ENCODE data around the gene MAT1A.
"Not testable (repeated sequence)": the region's sequence is repeated elsewhere in the genome, so short reads cannot be mapped to it uniquely, and the experiment has no call there.

The MAT1A gene

GRCh38 chr10:80289451-80290287, at the start of gene MAT1A:
MAT1A (minus strand) TSS chr10:80289658; CDS start chr10:80289423, 235 bp downstream.
- no peak for DNase-seq

- no peak for DNase-seq
These were observed 44.5 kb upstream of the MAT1A start for GRCh38 chr10:80333983-80334382.

GRCh38 chr10:80324891-80325364, 35.5 kb upstream of the MAT1A start:
- DNase-seq: no peak

GRCh38 chr10:80324086-80324485, 34.6 kb upstream of the MAT1A start:
- DNase-seq: no peak

GRCh38 chr10:80323311-80323710, 33.9 kb upstream of the MAT1A start:
- no peak for DNase-seq

GRCh38 chr10:80322711-80323110, 33.3 kb upstream of the MAT1A start:
- no peak for DNase-seq

- no peak for DNase-seq
These were observed 32.7 kb upstream of the MAT1A start for GRCh38 chr10:80322158-80322557.

GRCh38 chr10:80321183-80321582, 31.7 kb upstream of the MAT1A start:
- DNase-seq: no peak

GRCh38 chr10:80320377-80320776, 30.9 kb upstream of the MAT1A start:
- DNase-seq: no peak

GRCh38 chr10:80319725-80320290, 30.4 kb upstream of the MAT1A start:
- DNase-seq: no peak

GRCh38 chr10:80319318-80319717, 29.9 kb upstream of the MAT1A start:
- DNase-seq: no peak

- DNase-seq: no peak
These were observed 29.3 kb upstream of the MAT1A start for GRCh38 chr10:80318742-80319141.

- DNase-seq: no peak
These were observed 25.9 kb upstream of the MAT1A start for GRCh38 chr10:80315391-80315790.

- DNase-seq: no peak
These were observed 24.1 kb upstream of the MAT1A start for GRCh38 chr10:80313523-80313922.

GRCh38 chr10:80305989-80306388, 16.5 kb upstream of the MAT1A start:
- DNase-seq: not testable (repeated sequence)

GRCh38 chr10:80296942-80297341, 7.5 kb upstream of the MAT1A start:
- no peak for DNase-seq

- DNase-seq: no peak
These were observed 3.3 kb upstream of the MAT1A start for GRCh38 chr10:80292607-80293239.

- no peak for DNase-seq
These were observed 1.2 kb upstream of the MAT1A start for GRCh38 chr10:80290474-80291220.

- no peak for DNase-seq
These were observed 609 bp downstream of the MAT1A start for GRCh38 chr10:80288849-80289248.

- DNase-seq: no peak
These were observed 4.9 kb downstream of the MAT1A start for GRCh38 chr10:80284522-80284921.

GRCh38 chr10:80283536-80284199, 5.8 kb downstream of the MAT1A start:
- no peak for DNase-seq

GRCh38 chr10:80283119-80283518, 6.3 kb downstream of the MAT1A start:
- no peak for DNase-seq

Measured in hippocampal formation (tissue), 2 donors.